MM.1S (cell line): ENCODE measurements around the gene DRC7.

ENCODE experiments used
- DNase-seq: peaks from one replicate; pipeline ENCODE4 v3.0.0-alpha.2; 2015
- H2AFZ ChIP-seq: fragments of 300-600 bp; sonication (generic); 2 replicates; pipeline ENCODE4 v1.6.0; 2016; ENCODE audit warnings: antibody characterized with exemption, low read length
- H3F3A ChIP-seq: fragments of 300-600 bp; sonication (generic); 2 replicates; pipeline ENCODE4 v1.6.1; 2016; ENCODE audit warnings: mild to moderate bottlenecking, antibody characterized with exemption, low read length, moderate library complexity, mixed read lengths; ENCODE audit not compliant: insufficient read depth
- H3K27ac ChIP-seq: fragments of 300-600 bp; sonication (generic); 2 replicates; pipeline ENCODE4 v1.5.1; 2016; ENCODE audit warnings: mild to moderate bottlenecking, low read length
- H3K27me3 ChIP-seq: fragments of 300-600 bp; sonication (generic); replicated peaks from 2 replicates; pipeline ENCODE4 v1.6.0; 2016; ENCODE audit warnings: low read length; ENCODE audit not compliant: insufficient read depth
- H3K36me3 ChIP-seq: fragments of 300-600 bp; sonication (generic); replicated peaks from 2 replicates; pipeline ENCODE4 v1.6.1; 2016; ENCODE audit warnings: mild to moderate bottlenecking, low read length, mixed read lengths; ENCODE audit not compliant: insufficient read depth
- H3K4me1 ChIP-seq: fragments of 300-600 bp; sonication (generic); 2 replicates; pipeline ENCODE4 v1.6.1; 2016; ENCODE audit warnings: low read length, mixed read lengths
- H3K4me2 ChIP-seq: fragments of 300-600 bp; sonication (generic); 2 replicates; pipeline ENCODE4 v1.6.0; 2016; ENCODE audit warnings: low read depth, low read length
- H3K4me3 ChIP-seq: fragments of 300-600 bp; sonication (generic); 2 replicates; pipeline ENCODE4 v1.5.1; 2016; ENCODE audit warnings: low read length, mixed read lengths
- H3K79me2 ChIP-seq: fragments of 300-600 bp; sonication (generic); 2 replicates; pipeline ENCODE4 v1.6.1; 2016; ENCODE audit warnings: mixed run types, low read length, mixed read lengths
- H3K9ac ChIP-seq: fragments of 300-600 bp; sonication (generic); 2 replicates; pipeline ENCODE4 v1.6.1; 2016; ENCODE audit warnings: low read length, mixed read lengths
- H3K9me2 ChIP-seq: fragments of 300-600 bp; sonication (generic); replicated peaks from 2 replicates; pipeline ENCODE4 v1.6.1; 2016; ENCODE audit warnings: mild to moderate bottlenecking, low read length, mixed read lengths; ENCODE audit not compliant: insufficient read depth
- H3K9me3 ChIP-seq: fragments of 300-600 bp; sonication (generic); replicated peaks from 2 replicates; pipeline ENCODE4 v1.6.1; 2016; ENCODE audit warnings: mild to moderate bottlenecking, low read length, mixed read lengths; ENCODE audit not compliant: insufficient read depth
- H4K20me1 ChIP-seq: fragments of 300-600 bp; sonication (generic); 2 replicates; pipeline ENCODE4 v1.6.1; 2016; ENCODE audit warnings: mild to moderate bottlenecking, low read length, moderate library complexity, mixed read lengths; ENCODE audit not compliant: insufficient read depth
- CTCF ChIP-seq: fragments of 300-600 bp; sonication (generic); IDR thresholded peaks from 2 replicates; pipeline ENCODE4 v1.5.1; 2016; ENCODE audit warnings: antibody characterized with exemption, low read length, mixed read lengths
- EZH2 ChIP-seq: fragments of 300-600 bp; sonication (generic); optimal IDR thresholded peaks from 2 replicates; pipeline ENCODE3; 2017; ENCODE audit warnings: low read depth, mild to moderate bottlenecking, antibody characterized with exemption, low read length, mixed read lengths
- EZH2phosphoT487 ChIP-seq: fragments of 300-600 bp; sonication (generic); IDR thresholded peaks from 2 replicates; pipeline ENCODE4 v1.6.1; 2018; ENCODE audit warnings: antibody characterized with exemption, low read length

Gene DRC7

GRCh38 chr16:57690782-57691471 lies 3.7 kb upstream of the DRC7 start:
- Histone ChIP-seq H3K4me1 (no peaks in the 10 kb centered on the region), H2AFZ (no peak overlapping the region), H3K9ac (no peak overlapping the region), H3K4me3 (no peak overlapping the region), H3K4me2 (no peak overlapping the region), H3K9me3 (no peaks in the 10 kb centered on the region), H3K36me3 (no peaks in the 10 kb centered on the region), H3K9me2 (no peaks in the 10 kb centered on the region), H3F3A (no peaks in the 10 kb centered on the region), H4K20me1 (no peaks in the 10 kb centered on the region), H3K27me3 (no peaks in the 10 kb centered on the region), H3K27ac (no peak overlapping the region), H3K79me2 (no peaks in the 10 kb centered on the region)
- no peak for DNase-seq
- no peak for TF ChIP-seq EZH2phosphoT487
- no peak for TF ChIP-seq CTCF
- no peak for TF ChIP-seq EZH2

- Histone ChIP-seq H3K9ac (no peak overlapping the region), H3F3A (no peaks in the 10 kb centered on the region), H3K27ac (no peak overlapping the region), H3K4me3 (no peak overlapping the region), H4K20me1 (no peaks in the 10 kb centered on the region), H3K9me2 (no peaks in the 10 kb centered on the region), H3K79me2 (no peaks in the 10 kb centered on the region), H3K4me1 (no peaks in the 10 kb centered on the region), H3K9me3 (no peaks in the 10 kb centered on the region), H2AFZ (no peak overlapping the region), H3K27me3 (no peaks in the 10 kb centered on the region), H3K4me2 (no peak overlapping the region), H3K36me3 (no peaks in the 10 kb centered on the region)
- TF ChIP-seq EZH2 (no peak), CTCF (no peak), EZH2phosphoT487 (no peak)
- DNase-seq, result no peak
These were observed 2.0 kb upstream of the DRC7 start for GRCh38 chr16:57692636-57693035.

GRCh38 chr16:57693550-57693949 lies 1.1 kb upstream of the DRC7 start:
- no peak overlapping the region for H3K4me3 ChIP-seq
- no peaks in the 10 kb centered on the region for H3K79me2 ChIP-seq
- H3K27ac ChIP-seq, result no peak overlapping the region
- H3K9ac ChIP-seq, result no peak overlapping the region
- H3K4me1 ChIP-seq, result no peaks in the 10 kb centered on the region
- no peak for DNase-seq
- H3K4me2 ChIP-seq, result no peak overlapping the region
- no peaks in the 10 kb centered on the region for H3K27me3 ChIP-seq
- no peak overlapping the region for H2AFZ ChIP-seq
- H3F3A ChIP-seq, result no peaks in the 10 kb centered on the region
- H3K36me3 ChIP-seq, result no peaks in the 10 kb centered on the region
- H3K9me2 ChIP-seq, result no peaks in the 10 kb centered on the region
- TF ChIP-seq CTCF (no peak), EZH2phosphoT487 (no peak), EZH2 (no peak)
- no peaks in the 10 kb centered on the region for H4K20me1 ChIP-seq
- H3K9me3 ChIP-seq, result no peaks in the 10 kb centered on the region
